GM12872 (cell line): ENCODE data around the gene PLS3.

Experiments used
- TF ChIP-seq, protein P1 (sequence below): IDR thresholded peaks from 3 replicates; pipeline ENCODE4 v1.5.1; 2011; ENCODE audit warnings: low read depth, mild to moderate bottlenecking, low read length, moderate library complexity; ENCODE audit not compliant: insufficient read depth

The PLS3 gene

DNA sequence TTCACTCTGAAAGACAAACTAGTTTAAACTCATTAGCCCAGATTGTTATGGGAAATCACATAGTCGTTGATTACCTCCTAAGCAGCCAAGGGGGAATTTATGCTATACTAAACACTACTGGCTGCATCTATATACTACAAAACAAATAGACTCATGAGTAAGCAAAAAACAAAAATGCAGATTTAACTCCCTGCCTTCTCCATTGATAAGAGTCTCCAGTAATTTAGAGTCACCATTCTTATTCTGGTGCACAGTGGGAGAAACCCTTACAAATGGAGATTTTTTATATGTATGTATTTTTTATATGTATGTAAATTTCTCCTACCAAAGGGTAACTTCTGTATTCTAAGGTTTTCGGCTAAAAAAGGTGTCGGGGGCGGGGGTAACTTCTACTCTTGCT is 126.6 kb downstream of the PLS3 start:
- TF ChIP-seq, protein P1, sequence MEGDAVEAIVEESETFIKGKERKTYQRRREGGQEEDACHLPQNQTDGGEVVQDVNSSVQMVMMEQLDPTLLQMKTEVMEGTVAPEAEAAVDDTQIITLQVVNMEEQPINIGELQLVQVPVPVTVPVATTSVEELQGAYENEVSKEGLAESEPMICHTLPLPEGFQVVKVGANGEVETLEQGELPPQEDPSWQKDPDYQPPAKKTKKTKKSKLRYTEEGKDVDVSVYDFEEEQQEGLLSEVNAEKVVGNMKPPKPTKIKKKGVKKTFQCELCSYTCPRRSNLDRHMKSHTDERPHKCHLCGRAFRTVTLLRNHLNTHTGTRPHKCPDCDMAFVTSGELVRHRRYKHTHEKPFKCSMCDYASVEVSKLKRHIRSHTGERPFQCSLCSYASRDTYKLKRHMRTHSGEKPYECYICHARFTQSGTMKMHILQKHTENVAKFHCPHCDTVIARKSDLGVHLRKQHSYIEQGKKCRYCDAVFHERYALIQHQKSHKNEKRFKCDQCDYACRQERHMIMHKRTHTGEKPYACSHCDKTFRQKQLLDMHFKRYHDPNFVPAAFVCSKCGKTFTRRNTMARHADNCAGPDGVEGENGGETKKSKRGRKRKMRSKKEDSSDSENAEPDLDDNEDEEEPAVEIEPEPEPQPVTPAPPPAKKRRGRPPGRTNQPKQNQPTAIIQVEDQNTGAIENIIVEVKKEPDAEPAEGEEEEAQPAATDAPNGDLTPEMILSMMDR: no peak

DNA sequence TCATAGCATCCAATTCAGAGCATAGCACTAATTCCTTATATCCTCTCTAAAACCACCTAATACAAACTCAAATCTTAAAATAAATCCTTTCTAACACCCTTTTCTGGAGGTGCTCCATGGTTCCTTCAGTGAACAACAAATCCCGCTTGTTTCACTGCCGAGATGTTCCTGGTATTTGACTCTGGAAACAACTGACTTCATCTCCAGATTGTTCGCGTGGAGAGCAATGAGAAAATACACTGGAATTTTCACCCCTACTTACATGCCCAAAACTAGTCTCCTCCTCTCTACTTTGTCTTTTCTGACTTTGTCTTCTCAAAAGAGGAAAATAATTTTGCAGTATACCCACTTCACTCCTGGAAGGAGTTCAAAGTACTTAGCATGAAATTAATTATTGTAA is 129.0 kb downstream of the PLS3 start:
- TF ChIP-seq, protein P1: no peak

DNA sequence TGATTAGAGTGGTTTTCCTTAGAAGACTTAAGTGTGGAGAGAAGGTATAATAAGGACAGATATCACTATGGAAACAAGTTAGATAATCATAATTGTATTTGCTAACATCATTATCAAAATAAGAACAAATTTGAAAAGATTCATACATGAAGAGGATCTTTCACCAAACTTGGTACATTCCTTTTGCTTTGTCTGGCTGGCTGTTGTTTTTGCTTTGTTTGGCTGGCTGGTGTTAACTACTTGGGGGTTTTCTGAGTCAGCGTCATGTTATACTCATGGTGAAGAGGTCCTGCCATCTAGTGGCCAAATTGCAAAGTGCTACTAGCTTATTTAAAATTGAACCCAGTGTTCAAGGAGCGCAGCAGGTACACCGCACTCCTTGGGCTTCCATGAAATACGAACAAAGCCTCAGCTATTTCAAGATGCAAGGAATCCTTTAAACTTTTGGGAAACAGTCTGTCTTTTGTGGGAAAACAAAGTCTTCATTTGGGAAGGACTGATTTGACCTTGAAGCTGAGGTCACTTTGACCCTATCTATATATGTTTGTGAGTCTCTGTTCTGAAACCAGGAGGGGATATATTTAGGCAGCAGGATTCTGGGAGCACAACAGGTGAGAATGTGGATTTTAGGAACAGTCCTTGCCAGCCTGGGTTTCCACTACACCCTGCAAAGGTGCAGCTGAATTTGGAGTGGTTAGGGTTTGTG is 129.7 kb downstream of the PLS3 start:
- TF ChIP-seq, protein P1: peak; percentile 69

DNA sequence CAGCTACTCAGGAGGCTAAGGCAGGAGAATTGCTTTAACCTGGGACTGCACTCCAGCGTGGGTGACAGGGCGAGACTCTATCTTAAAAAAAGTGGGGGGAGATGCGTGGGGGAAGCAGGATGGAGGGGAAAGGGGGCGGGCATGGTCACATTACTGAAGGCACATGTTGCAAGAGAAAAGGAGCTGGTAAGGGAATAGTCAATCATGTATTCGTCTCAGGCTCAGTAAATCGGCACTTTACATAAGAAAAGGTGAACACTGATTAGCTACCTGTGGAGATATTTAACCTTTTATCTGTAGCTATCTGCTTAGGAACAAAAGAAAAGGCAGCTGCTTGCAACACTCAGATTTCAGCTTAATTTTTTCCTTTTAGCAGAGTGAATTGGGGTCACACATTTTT is 132.5 kb downstream of the PLS3 start:
- TF ChIP-seq, protein P1: no peak

DNA sequence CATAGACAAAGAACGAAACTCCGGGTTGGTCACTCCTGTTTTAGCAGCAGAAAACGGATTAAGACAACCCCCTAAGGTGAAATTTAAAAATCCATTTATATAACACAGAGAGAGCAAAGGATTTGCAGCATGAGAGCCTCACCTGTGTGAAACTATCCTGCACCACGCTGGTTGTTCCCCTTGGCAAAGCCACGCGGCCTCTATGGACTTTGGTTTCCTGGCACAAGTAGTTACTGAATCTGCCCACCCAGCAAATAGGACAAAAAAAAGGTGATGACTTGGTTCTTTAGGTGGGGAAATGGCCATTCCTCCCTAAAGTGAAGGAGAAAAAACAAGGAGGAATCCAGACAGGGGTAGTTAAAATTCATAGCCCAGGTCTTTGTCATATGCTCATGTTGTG is 133.1 kb downstream of the PLS3 start:
- TF ChIP-seq, protein P1: no peak

DNA sequence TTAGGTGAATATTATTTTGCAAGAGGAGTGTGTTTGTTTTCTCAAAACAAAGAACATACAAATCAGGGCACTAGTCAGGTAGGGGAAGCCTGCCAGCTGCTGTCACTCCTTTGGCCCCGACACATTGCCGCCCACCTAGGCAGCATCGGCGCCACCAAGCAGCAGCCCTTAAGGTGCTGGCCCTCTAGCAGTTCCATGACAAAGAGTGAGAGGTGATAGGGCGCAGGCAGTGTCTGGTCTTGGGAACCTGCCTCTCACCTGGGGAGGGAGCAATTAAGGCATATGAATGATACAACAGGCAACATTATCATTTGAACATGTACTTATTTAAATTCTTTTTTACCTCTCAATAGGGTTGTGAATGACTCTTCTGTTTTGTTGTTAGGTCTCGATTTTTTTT is 135.1 kb downstream of the PLS3 start:
- TF ChIP-seq, protein P1: no peak

DNA sequence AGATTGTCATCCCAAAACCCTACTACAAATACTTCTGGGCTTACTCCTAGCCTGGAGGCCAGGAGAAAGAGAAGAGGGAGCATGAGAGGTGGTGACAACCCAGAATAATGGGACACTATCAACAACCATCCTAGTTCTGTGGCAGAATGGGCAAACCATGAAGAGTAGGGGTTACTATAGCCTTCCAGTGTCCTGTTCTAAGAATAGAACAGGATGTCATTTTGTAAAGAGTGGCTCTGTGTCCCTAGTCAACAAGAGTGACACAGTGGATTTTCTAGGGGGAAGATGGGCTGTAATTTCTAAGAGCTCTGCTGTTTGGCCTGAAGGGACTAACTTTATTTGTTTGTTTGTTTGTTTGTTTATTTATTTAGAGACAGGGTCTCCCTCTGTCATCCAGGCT is 136.0 kb downstream of the PLS3 start:
- TF ChIP-seq, protein P1: no peak
